Heart left ventricle (tissue), 16 donors: ENCODE data around the gene SLC15A3. TPM values are rescaled to one million over a fixed set of nuclear protein-coding genes. Genes with fewer than 3 reads are reported as not detected.
A peak's percentile ranks its signal among the peaks of the same experiment; 100 is the strongest.

Experiments used
- ATAC-seq, 4 donors: fragments of 200-7000 bp; cut with Tn5 transposase; one replicate each; pipeline ENCODE4 v1.9.1; 2020 to 2022; ENCODE audit warnings: moderate library complexity in 4 of 4, mild to moderate bottlenecking in 3 of 4, moderate number of reproducible peaks in 1 of 4
- DNase-seq, 5 donors: peaks; one replicate each; pipeline ENCODE4 v3.0.0-alpha.2; 2020
- H3K27ac ChIP-seq, 12 donors: fragments of 200-600 bp; sonication (generic) in 4 of 12; one replicate each; pipeline versions ENCODE4 v1.5.0 to v1.8.0; 2016 to 2022; ENCODE audit warnings: mild to moderate bottlenecking in 2 of 12
- H3K27me3 ChIP-seq, 9 donors: fragments of 200-600 bp; sonication (generic) in 2 of 9; one replicate each; pipeline versions ENCODE4 v1.5.1 to v1.8.0; 2016 to 2022; ENCODE audit warnings: mild to moderate bottlenecking in 3 of 9
- H3K36me3 ChIP-seq, 9 donors: fragments of 200-600 bp; sonication (generic) in 2 of 9; one replicate each; pipeline versions ENCODE4 v1.5.0 to v1.8.0; 2018 to 2022; ENCODE audit warnings: mild to moderate bottlenecking in 2 of 9
- H3K4me1 ChIP-seq, 12 donors: fragments of 200-600 bp; sonication (generic) in 4 of 12; one replicate each; pipeline versions ENCODE4 v1.5.0 to v1.8.0; 2016 to 2022; ENCODE audit warnings: mild to moderate bottlenecking in 3 of 12
- H3K4me3 ChIP-seq, 12 donors: fragments of 200-600 bp; sonication (generic) in 4 of 12; one replicate each; pipeline versions ENCODE4 v1.5.0 to v1.8.0; 2017 to 2022; ENCODE audit warnings: mild to moderate bottlenecking in 9 of 12, moderate library complexity in 4 of 12
- H3K9me3 ChIP-seq, 12 donors: fragments of 200-600 bp; sonication (generic) in 4 of 12; one replicate each; pipeline versions ENCODE4 v1.5.0 to v1.8.0; 2016 to 2022; ENCODE audit warnings: mild to moderate bottlenecking in 1 of 12
- POLR2A ChIP-seq, 2 donors: fragments of 450-650 bp; IDR thresholded peaks; one replicate each; pipeline ENCODE4 v1.6.1; 2017; ENCODE audit warnings: antibody characterized with exemption in 2 of 2, mild to moderate bottlenecking in 2 of 2, moderate library complexity in 2 of 2
- WGBS, 4 donors: extraction: QIAGEN DNeasy Blood & Tissue Kit in 2 of 4; methylation state at CpG; one replicate each; pipeline versions ENCODE4 v1.1.5 to v1.1.7; 2013 to 2018; 5-methylcytosine and 5-hydroxymethylcytosine counted together
- intact Hi-C, 10 donors: fragments of 100-400 bp; cut with DNase I; formaldehyde crosslinking; loops; one replicate each; pipeline versions ENCODE4 v1.11.1 to v1.14.2; 2022
- polyA plus RNA-seq, 2 donors: library from polyadenylated mRNA; stranded (reverse); fragments of 200-250 nt; gene quantifications; one replicate each; pipeline ENCODE4 v1.2.3, GENCODE V29; 2013
- total RNA-seq, 9 donors: library from RNA; depleted of rRNA in 2 of 9; stranded (reverse); fragments of >200 nt in 2 of 9; fragmentation: NEBNext Ultra II Directional in 3 of 9; extraction: Animal tissue kit (Norgen Biotek cat#: 25700) in 3 of 9; gene quantifications; one replicate each; pipeline versions ENCODE4 v1.1.0 to v1.2.4, GENCODE V29; 2016 to 2023
- TF ChIP-seq, protein P1 (sequence below), 12 donors: fragments of 200-600 bp; sonication (generic) in 4 of 12; IDR thresholded peaks; one replicate each; pipeline versions ENCODE4 v1.5.0 to v1.8.0; 2018 to 2022; ENCODE audit warnings: antibody characterized with exemption in 12 of 12, mild to moderate bottlenecking in 5 of 12
- donor health status: ischemic (EF 13 %, LVEDD 7.1; RV severe dilation, severe dysfunction).
- donor health status: healthy with polysubstance abuse.
- donor health status: DM: no; HTN: yes; CAD: no.
- donor health status: DM: no; HTN: no; CAD: no.
- donor health status: ischemic (EF 25% LVEDD 6.9; RV normal size, moderate dysfunction).
- donor health status: ischemic (EF 25% LVEDD 5.7; RV mildly dilated, moderate dysfunction).
- donor health status: healthy.
- donor health status: DM: yes; HTN: yes; CAD: no.
- donor health status: ischemic (EF 35%, LVEDD 5.7; RV mildly dilated, moderate dysfunction).
- donor health status: nonischemic (EF 11% LVEDD 7.7; RV severe dilation, severe dysfunction).
- donor health status: DM: yes; HTN: yes; CAD: no.
- donor health status: PGD.
- donor health status: ischemic (EF 29% LVEDD 5.4; RV normal size, mild dysfunction).
- donor health status: nonischemic (EF 23%, LVEDD 6.1; RV moderate dilation, normal function).

SLC15A3 gene
- total and polyA plus RNA-seq, 11 donors, result 11.9 to 85.1 (median 19.1) TPM

- no peak for DNase-seq
- intact Hi-C loops, result no loop called here
- Histone ChIP-seq H3K27ac (no peak overlapping the region), H3K27me3 (peaks cover 0 to 35% (median 0%) of the 10 kb centered on the region in 9 donors), H3K4me1 (peaks cover 0 to 24% (median 12%) of the 10 kb centered on the region in 12 donors), H3K9me3 (no peaks in the 10 kb centered on the region), H3K36me3 (peaks cover 2 to 26% (median 23%) of the 10 kb centered on the region in 9 donors), H3K4me3 (peak overlapping the region in 1 of 12 donors; percentile 79)
- ATAC-seq, result no peak
- no peak for TF ChIP-seq POLR2A (IDR thresholded peaks at IDR 0.05)
- TF ChIP-seq, protein P1, sequence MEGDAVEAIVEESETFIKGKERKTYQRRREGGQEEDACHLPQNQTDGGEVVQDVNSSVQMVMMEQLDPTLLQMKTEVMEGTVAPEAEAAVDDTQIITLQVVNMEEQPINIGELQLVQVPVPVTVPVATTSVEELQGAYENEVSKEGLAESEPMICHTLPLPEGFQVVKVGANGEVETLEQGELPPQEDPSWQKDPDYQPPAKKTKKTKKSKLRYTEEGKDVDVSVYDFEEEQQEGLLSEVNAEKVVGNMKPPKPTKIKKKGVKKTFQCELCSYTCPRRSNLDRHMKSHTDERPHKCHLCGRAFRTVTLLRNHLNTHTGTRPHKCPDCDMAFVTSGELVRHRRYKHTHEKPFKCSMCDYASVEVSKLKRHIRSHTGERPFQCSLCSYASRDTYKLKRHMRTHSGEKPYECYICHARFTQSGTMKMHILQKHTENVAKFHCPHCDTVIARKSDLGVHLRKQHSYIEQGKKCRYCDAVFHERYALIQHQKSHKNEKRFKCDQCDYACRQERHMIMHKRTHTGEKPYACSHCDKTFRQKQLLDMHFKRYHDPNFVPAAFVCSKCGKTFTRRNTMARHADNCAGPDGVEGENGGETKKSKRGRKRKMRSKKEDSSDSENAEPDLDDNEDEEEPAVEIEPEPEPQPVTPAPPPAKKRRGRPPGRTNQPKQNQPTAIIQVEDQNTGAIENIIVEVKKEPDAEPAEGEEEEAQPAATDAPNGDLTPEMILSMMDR (IDR thresholded peaks at IDR 0.05), result no peak
- 80 to 83% (median 81%) methylated on average over 6 of the region's 6 CpGs for WGBS, 4 donors
Observed at GRCh38 chr11:60925868-60926267, 26.1 kb downstream of the SLC15A3 start.

DNA sequence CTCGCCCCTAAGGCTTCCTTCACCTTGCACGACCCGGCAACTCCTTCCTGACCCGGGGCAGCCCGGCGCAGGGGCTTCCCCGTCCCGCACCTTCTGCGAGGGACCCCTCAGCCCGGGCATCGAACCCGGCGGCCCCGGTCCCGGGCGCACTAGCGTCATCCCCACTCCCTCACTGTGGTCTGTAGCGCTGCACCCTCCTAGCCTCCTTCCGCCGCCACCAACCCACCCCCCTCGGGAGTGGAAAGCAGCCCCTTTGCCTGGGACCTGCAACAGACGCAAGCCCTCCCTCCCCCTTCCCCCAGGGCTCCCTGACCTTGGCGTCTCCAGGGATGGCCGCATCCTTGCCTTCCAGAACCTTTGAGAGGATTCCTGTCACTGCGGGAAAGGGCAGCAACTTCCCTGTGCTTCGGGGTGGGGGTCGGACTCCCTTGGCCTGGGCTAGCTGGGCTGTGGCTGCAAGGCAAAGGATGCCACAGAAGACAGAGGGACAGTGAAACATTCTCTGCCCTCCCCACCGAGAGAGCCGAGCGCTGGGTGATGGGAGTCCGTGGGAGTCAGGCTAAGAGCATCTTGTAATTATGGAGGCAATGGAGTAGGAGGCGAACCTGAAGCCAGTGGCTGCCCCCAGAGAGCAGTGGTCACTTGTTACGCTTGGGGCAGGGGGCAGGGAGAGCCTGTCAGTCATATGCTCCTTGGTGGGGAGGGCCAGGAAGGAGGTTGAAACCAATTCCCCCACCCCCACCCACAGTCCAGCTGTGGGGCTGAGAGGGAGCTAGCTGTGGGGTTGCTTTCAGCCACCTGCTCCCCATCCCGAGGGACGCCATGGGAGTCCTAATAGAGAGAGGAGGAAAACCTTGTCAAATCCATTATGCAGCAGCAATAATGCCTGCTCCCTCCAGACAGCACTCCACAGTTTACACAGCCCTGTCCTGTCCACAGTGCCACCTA, 26.8 kb downstream of the SLC15A3 start:
- Histone ChIP-seq H3K36me3 (peaks cover 2 to 32% (median 30%) of the 10 kb centered on the region in 9 donors), H3K9me3 (no peaks in the 10 kb centered on the region), H3K4me3 (peak overlapping the region; percentile 34 to 88 (median 70)), H3K4me1 (peaks cover 0 to 24% (median 12%) of the 10 kb centered on the region in 12 donors), H3K27ac (peak overlapping the region in 5 of 12 donors; percentile 43 to 63 (median 47)), H3K27me3 (peaks cover 0 to 35% (median 0%) of the 10 kb centered on the region in 9 donors)
- intact Hi-C loops, result loop anchor here in 1 of 10 donors (5.0 kb wide), 1 partner anchor 202 kb away; no protein-coding TSS in a partner anchor
- 5 to 14% (median 6%) methylated on average over 19 to 35 of the region's 35 CpGs for WGBS, 4 donors
- TF ChIP-seq POLR2A (IDR thresholded peaks at IDR 0.05), result no peak
- no peak for ATAC-seq
- no peak for DNase-seq

DNA sequence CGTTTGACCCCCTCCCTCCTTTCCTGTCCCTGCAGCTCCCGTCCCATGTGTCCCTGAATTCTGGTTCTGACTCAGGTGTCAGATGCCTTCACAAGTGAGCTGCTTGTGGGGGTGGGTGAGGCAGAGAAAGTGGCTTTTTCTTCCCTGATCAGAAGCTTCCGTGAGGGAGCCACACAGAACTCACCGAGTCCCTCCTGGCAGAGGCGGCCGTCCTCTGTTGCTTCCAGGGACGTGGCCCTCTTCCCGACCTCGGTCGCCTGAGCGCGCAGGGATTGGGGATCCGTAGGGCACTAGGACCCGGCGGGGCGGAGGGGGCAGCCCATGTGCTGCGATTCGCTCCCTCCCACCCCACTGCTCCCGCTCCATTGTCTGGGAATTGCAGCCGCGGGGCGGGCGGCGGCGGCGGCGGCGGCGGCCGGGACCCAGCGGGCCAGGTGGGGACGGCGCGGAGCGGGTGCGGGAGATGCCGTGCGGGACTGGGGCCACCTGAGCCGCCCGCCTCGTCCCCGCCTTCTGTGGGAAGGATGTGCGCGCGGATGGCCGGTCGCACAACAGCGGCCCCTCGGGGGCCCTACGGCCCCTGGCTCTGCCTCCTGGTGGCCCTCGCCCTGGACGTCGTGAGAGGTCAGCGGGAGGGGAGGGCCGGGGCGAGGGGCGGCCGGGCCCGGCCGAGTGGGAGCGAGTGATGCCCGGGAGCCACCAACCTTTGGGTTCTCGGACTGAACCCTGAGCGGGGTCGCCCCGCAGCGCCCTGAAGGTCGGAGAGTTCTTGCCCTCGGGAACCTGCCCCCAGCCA, 27.7 kb downstream of the SLC15A3 start, which contains the start of gene TMEM132A:
TSS of gene TMEM132A (plus strand) at position 351 of the 796 bp plus-strand sequence. CDS start at position 525, 174 bp downstream.
- intact Hi-C loops, result loop anchor here in 1 of 10 donors (5.0 kb wide), 1 partner anchor 203 kb away; no protein-coding TSS in a partner anchor
- H3K9me3 ChIP-seq, result no peaks in the 10 kb centered on the region
- H3K36me3 ChIP-seq, result peaks cover 2 to 40% (median 35%) of the 10 kb centered on the region in 9 donors
- 1 to 2% (median 1%) methylated on average over 19 to 69 of the region's 69 CpGs for WGBS, 4 donors
- H3K4me3 ChIP-seq, result peak within 1 kb of the TSS; percentile 34 to 88 (median 70)
- ATAC-seq (peak; percentile 72 to 90 (median 85)), DNase-seq (peak; percentile 73 to 84 (median 82))
- H3K4me1 ChIP-seq, result peaks cover 0 to 30% (median 17%) of the 10 kb centered on the region in 12 donors
- peak within 1 kb of the TSS in 8 of 12 donors; percentile 13 to 63 (median 45) for H3K27ac ChIP-seq
- TF ChIP-seq, protein P1 (IDR thresholded peaks at IDR 0.05), result peak in 1 of 12 donors; percentile 5
- peak in 1 of 2 donors; percentile 45 for TF ChIP-seq POLR2A (IDR thresholded peaks at IDR 0.05)
- H3K27me3 ChIP-seq, result peaks cover 0 to 35% (median 0%) of the 10 kb centered on the region in 9 donors

- TF ChIP-seq POLR2A (IDR thresholded peaks at IDR 0.05), result no peak
- TF ChIP-seq, protein P1 (IDR thresholded peaks at IDR 0.05), result no peak
- peak overlapping the region in 9 of 12 donors; percentile 63 to 88 (median 77) for H3K4me3 ChIP-seq
- WGBS, 4 donors, result 44 to 56% (median 51%) methylated on average over 4 to 6 of the region's 6 CpGs
- DNase-seq (no peak), ATAC-seq (peak in 2 of 4 donors; percentile 9 to 16)
- no peaks in the 10 kb centered on the region for H3K9me3 ChIP-seq
- H3K27ac ChIP-seq, result peak overlapping the region in 1 of 12 donors; percentile 63
- peaks cover under 1 to 35% (median 22%) of the 10 kb centered on the region in 12 donors for H3K4me1 ChIP-seq
- H3K27me3 ChIP-seq, result peaks cover 0 to 35% (median 0%) of the 10 kb centered on the region in 9 donors
- intact Hi-C loops, result loop anchor here in 1 of 10 donors (5.0 kb wide), 1 partner anchor 204 kb away; no protein-coding TSS in a partner anchor
- H3K36me3 ChIP-seq, result peaks cover 2 to 40% (median 35%) of the 10 kb centered on the region in 9 donors
Observed at GRCh38 chr11:60923800-60924109, 28.2 kb downstream of the SLC15A3 start.
